Hepatocyte (in vitro differentiated cells): ENCODE data around the gene BIN1. TPM values are rescaled to one million over a fixed set of nuclear protein-coding genes. Genes with fewer than 3 reads are reported as not detected.

Experiments used
- DNase-seq: peaks from one replicate; pipeline ENCODE4 v3.0.0-alpha.2; 2016; ENCODE audit warnings: low spot score
- H2AFZ ChIP-seq: fragments of 200-600 bp; sonication (generic); 2 replicates; pipeline ENCODE4 v1.6.0; 2016; ENCODE audit warnings: antibody characterized with exemption, mild to moderate bottlenecking
- H3K27ac ChIP-seq: fragments of 200-600 bp; sonication (generic); 2 replicates; pipeline ENCODE4 v1.5.1; 2016; ENCODE audit warnings: mild to moderate bottlenecking
- H3K27me3 ChIP-seq: fragments of 200-600 bp; sonication (generic); 2 replicates; pipeline ENCODE4 v1.6.1; 2016
- H3K36me3 ChIP-seq: fragments of 200-600 bp; sonication (generic); replicated peaks from 2 replicates; pipeline ENCODE4 v1.5.1; 2016; ENCODE audit warnings: low read depth; ENCODE audit not compliant: insufficient read depth
- H3K4me1 ChIP-seq: fragments of 200-600 bp; sonication (generic); 2 replicates; pipeline ENCODE4 v1.5.1; 2016; ENCODE audit warnings: mild to moderate bottlenecking, moderate library complexity; ENCODE audit not compliant: insufficient read depth
- H3K4me2 ChIP-seq: fragments of 200-600 bp; sonication (generic); 2 replicates; pipeline ENCODE4 v1.6.0; 2016
- H3K4me3 ChIP-seq: fragments of 200-600 bp; sonication (generic); 2 replicates; pipeline ENCODE4 v1.5.1; 2016; ENCODE audit warnings: mild to moderate bottlenecking
- H3K79me2 ChIP-seq: fragments of 200-600 bp; sonication (generic); 2 replicates; pipeline ENCODE4 v1.6.0; 2017; ENCODE audit warnings: mild to moderate bottlenecking
- H3K9me2 ChIP-seq: fragments of 200-600 bp; sonication (generic); replicated peaks from 2 replicates; pipeline ENCODE4 v1.6.0; 2017; ENCODE audit warnings: mild to moderate bottlenecking; ENCODE audit not compliant: insufficient read depth
- H3K9me3 ChIP-seq: fragments of 200-600 bp; sonication (generic); 2 replicates; pipeline ENCODE4 v1.5.1; 2016; ENCODE audit warnings: low read depth, mild to moderate bottlenecking
- H4K20me1 ChIP-seq: fragments of 200-600 bp; sonication (generic); 2 replicates; pipeline ENCODE4 v1.6.0; 2016; ENCODE audit warnings: mild to moderate bottlenecking; ENCODE audit not compliant: insufficient read depth, poor library complexity, severe bottlenecking
- EZH2 ChIP-seq: fragments of 200-600 bp; sonication (generic); IDR thresholded peaks from 2 replicates; pipeline ENCODE4 v1.6.1; 2016; ENCODE audit warnings: antibody characterized with exemption, mild to moderate bottlenecking, borderline replicate concordance
- EZH2phosphoT487 ChIP-seq: fragments of 200-600 bp; sonication (generic); IDR thresholded peaks from one replicate; pipeline ENCODE4 v1.6.1; 2018; ENCODE audit warnings: antibody characterized with exemption, mild to moderate bottlenecking, low read depth, moderate library complexity; ENCODE audit not compliant: unreplicated experiment, severe bottlenecking
- WGBS: methylation state at CpG from one replicate; pipeline ENCODE4 v1.1.6; 2016; ENCODE audit warnings: low lambda C conversion rate; ENCODE audit errors: missing lambda C conversion rate; 5-methylcytosine and 5-hydroxymethylcytosine counted together
- polyA plus RNA-seq: library from polyadenylated mRNA; unstranded; fragments of >200 nt; fragmentation: Nextera tagmentation; extraction: Ambion mirVana; gene quantifications from 2 replicates; pipeline ENCODE4 v1.2.1, GENCODE V29; 2016
- total RNA-seq: library from RNA; depleted of rRNA; stranded (reverse); fragments of >200 nt; gene quantifications from 2 replicates; pipeline ENCODE4 v1.2.3, GENCODE V29; 2014
- TF ChIP-seq, protein P1 (sequence below): fragments of 200-600 bp; sonication (generic); IDR thresholded peaks from 2 replicates; pipeline ENCODE4 v1.5.1; 2016; ENCODE audit warnings: antibody characterized with exemption, mild to moderate bottlenecking; ENCODE audit not compliant: poor library complexity

Gene BIN1
- total and polyA plus RNA-seq, 2 experiments from 2014 or later, result 109 to 113 TPM

GRCh38 chr2:127006962-127007361, 100.0 kb downstream of the BIN1 start:
- no peaks in the 10 kb centered on the region for H4K20me1 ChIP-seq
- no peak for DNase-seq
- H3K27ac ChIP-seq, result no peak overlapping the region
- no peaks in the 10 kb centered on the region for H3K9me2 ChIP-seq
- no peak for TF ChIP-seq EZH2
- TF ChIP-seq, protein P1, sequence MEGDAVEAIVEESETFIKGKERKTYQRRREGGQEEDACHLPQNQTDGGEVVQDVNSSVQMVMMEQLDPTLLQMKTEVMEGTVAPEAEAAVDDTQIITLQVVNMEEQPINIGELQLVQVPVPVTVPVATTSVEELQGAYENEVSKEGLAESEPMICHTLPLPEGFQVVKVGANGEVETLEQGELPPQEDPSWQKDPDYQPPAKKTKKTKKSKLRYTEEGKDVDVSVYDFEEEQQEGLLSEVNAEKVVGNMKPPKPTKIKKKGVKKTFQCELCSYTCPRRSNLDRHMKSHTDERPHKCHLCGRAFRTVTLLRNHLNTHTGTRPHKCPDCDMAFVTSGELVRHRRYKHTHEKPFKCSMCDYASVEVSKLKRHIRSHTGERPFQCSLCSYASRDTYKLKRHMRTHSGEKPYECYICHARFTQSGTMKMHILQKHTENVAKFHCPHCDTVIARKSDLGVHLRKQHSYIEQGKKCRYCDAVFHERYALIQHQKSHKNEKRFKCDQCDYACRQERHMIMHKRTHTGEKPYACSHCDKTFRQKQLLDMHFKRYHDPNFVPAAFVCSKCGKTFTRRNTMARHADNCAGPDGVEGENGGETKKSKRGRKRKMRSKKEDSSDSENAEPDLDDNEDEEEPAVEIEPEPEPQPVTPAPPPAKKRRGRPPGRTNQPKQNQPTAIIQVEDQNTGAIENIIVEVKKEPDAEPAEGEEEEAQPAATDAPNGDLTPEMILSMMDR, result no peak
- TF ChIP-seq EZH2phosphoT487, result no peak
- peaks cover 7% of the 10 kb centered on the region for H3K4me1 ChIP-seq
- 88% methylated on average over 4 of the region's 4 CpGs for WGBS
- no peak overlapping the region for H3K4me3 ChIP-seq
- H3K36me3 ChIP-seq, result no peaks in the 10 kb centered on the region
- H3K27me3 ChIP-seq, result no peaks in the 10 kb centered on the region
- H3K9me3 ChIP-seq, result no peaks in the 10 kb centered on the region
- no peak overlapping the region for H2AFZ ChIP-seq
- no peak overlapping the region for H3K4me2 ChIP-seq
- no peaks in the 10 kb centered on the region for H3K79me2 ChIP-seq

GRCh38 chr2:127004893-127005600, 101.9 kb downstream of the BIN1 start:
- H3K4me3 ChIP-seq, result no peak overlapping the region
- TF ChIP-seq EZH2phosphoT487 (no peak), EZH2 (no peak)
- TF ChIP-seq, protein P1, result no peak
- no peak overlapping the region for H3K4me2 ChIP-seq
- H3K27ac ChIP-seq, result no peak overlapping the region
- H3K9me2 ChIP-seq, result no peaks in the 10 kb centered on the region
- no peaks in the 10 kb centered on the region for H3K79me2 ChIP-seq
- 90% methylated on average over 6 of the region's 6 CpGs for WGBS
- no peaks in the 10 kb centered on the region for H4K20me1 ChIP-seq
- H3K4me1 ChIP-seq, result no peaks in the 10 kb centered on the region
- no peaks in the 10 kb centered on the region for H3K9me3 ChIP-seq
- no peak for DNase-seq
- no peaks in the 10 kb centered on the region for H3K27me3 ChIP-seq
- no peaks in the 10 kb centered on the region for H3K36me3 ChIP-seq
- H2AFZ ChIP-seq, result no peak overlapping the region

DNA sequence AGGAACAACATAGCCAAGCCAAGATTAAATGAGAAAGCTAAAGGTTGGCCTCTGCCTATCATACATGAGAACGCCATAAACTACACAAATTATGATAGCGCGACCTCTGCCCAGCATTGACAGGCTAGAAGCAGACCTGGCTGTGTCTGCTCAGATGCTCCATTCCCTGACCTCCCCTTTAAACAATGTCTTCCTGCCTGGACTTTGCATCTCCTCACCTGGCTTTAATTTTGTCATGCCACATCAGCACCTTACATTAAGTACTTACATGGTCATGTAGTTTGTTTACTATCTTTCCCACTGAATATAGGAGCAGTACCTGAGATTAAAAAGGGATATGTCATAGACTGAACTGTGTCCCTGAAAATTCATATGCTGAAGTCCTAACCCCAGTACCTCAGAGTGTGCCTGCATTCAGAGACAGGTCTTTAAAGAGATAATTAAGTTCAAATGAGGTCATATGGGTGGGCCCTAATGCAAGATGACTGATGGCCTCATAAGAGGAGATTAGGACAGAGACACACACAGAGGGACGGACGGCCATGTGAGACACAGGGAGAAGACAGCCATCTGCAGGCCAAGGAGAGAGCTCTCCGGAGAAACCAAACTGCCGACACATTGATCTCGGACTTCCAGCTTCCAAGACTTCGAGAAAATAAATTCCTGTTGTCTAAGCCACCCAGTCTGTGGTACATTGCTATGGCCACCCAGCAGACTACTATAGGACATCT, 103.7 kb downstream of the BIN1 start:
- H3K9me3 ChIP-seq, result no peaks in the 10 kb centered on the region
- H3K4me1 ChIP-seq, result no peaks in the 10 kb centered on the region
- H3K79me2 ChIP-seq, result no peaks in the 10 kb centered on the region
- TF ChIP-seq EZH2 (no peak), EZH2phosphoT487 (no peak)
- TF ChIP-seq, protein P1, result peak; percentile 35
- 51% methylated on average over 9 of the region's 9 CpGs for WGBS
- H2AFZ ChIP-seq, result no peak overlapping the region
- H3K4me2 ChIP-seq, result no peak overlapping the region
- no peak overlapping the region for H3K4me3 ChIP-seq
- DNase-seq, result peak; percentile 52
- no peaks in the 10 kb centered on the region for H4K20me1 ChIP-seq
- H3K9me2 ChIP-seq, result no peaks in the 10 kb centered on the region
- H3K27ac ChIP-seq, result peak overlapping the region; percentile 40
- H3K27me3 ChIP-seq, result no peaks in the 10 kb centered on the region
- H3K36me3 ChIP-seq, result no peaks in the 10 kb centered on the region
